ENCODE results near the gene TCF20.
A peak's percentile ranks its signal among the peaks of the same experiment; 100 is the strongest.

TCF20 gene

DNA sequence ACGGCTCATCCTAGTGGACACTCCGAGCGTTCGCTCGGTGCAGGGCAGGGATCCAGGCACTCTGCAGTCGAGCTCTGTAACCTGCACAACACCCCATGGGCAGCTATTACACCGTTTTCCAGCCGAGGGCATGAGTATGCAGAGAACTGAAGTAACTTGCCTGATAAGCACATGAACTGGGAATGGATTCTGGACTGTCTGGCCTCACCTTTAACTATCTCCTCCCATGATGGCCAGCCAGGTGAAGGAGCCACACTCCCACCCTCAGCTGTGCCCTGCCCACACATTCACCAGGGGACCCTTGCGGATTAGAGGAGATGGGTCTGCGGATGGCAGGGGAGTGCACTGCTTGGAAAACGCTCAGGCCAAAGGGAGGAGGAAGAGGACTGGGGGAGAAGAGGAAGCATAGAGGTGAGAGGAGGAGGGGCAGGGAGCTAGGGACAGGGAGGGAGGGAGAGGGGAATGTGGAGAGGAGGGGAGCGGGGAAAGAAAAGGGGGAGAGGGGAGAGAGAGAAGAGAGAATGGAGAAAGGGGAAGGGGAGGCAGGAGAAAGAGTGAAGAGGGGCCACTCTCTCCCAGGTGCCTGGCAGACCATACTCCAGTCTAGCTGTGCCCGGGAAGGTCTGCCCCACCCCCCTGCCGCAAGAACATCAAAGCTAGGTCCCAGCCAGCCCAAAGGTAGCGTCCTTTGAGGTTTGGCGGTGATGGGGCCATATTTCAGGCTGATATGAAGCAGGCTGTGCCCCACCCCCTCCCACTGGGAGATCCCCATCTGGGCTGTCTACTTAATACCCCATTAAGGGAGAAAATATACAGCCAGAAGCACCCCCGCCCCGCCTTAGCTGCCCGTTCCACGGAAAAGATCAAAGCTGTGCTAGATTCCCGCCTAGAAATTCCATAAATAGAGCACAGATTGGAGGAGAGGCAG, 33.2 kb upstream of the TCF20 start:
- Histone ChIP-seq H4K5ac (ENCODE audit: low read length) (no peak overlapping the region), H2BK120ac (ENCODE audit: low read depth, low read length) (no peak overlapping the region), H3K79me1 (ENCODE audit: low read length) (no peaks in the 10 kb centered on the region), H2AK5ac (ENCODE audit: low read length) (no peak overlapping the region), H3K27me3 (ENCODE audit: insufficient read depth, low read length, poor library complexity) (no peaks in the 10 kb centered on the region), H3K23ac (ENCODE audit: low read length) (peak overlapping the region; percentile 17), H3K9ac (ENCODE audit: low read length) (peak overlapping the region; percentile 48), H3K4ac (ENCODE audit: low read depth, low read length) (no peak overlapping the region), H3K36me3 (ENCODE audit: control insufficient read depth, insufficient read depth, low read length) (no peaks in the 10 kb centered on the region), H3K27ac (ENCODE audit: low read depth, low read length) (no peak overlapping the region), H3K56ac (ENCODE audit: low read length) (peak overlapping the region; percentile 77), H3K79me2 (ENCODE audit: control insufficient read depth, insufficient read depth, low read length) (no peaks in the 10 kb centered on the region), H3K4me1 (ENCODE audit: control insufficient read depth, low read depth, low read length) (peaks cover 24% of the 10 kb centered on the region), H3K4me3 (ENCODE audit: low read length) (no peak overlapping the region), H2BK5ac (ENCODE audit: low read length) (no peak overlapping the region), H3K4me2 (ENCODE audit: low read length) (peak overlapping the region; percentile 61), H4K8ac (ENCODE audit: low read depth, low read length) (no peak overlapping the region), H2BK15ac (replicated peaks; ENCODE audit: low read depth) (no peak overlapping the region), H3K18ac (ENCODE audit: low read length) (no peak overlapping the region)
- DNase-seq = peak; percentile 51
- no CpG with 5 or more reads among the region's 21 CpGs for WGBS (ENCODE audit: extremely low coverage, insufficient coverage, low lambda C conversion rate)

DNA sequence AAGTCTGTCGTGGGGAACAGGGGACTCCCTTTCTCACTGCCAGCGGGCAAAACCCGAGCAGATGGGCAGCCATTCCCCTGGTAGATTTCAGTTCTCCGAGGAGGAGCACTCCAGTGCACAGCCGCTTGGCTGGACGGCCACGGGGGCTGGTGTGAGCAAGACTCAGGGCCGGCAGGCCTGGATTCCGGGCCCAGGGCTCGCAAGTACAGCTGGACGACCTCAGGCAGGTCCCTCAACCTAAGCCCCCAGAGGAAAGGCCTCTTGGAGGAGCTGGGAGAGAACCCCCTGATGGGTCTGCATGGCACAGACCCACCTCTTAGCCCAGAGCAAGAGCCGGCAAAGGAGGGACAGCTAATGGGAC, 31.3 kb upstream of the TCF20 start:
- no peaks in the 10 kb centered on the region for H3K36me3 ChIP-seq (ENCODE audit: control insufficient read depth, insufficient read depth, low read length)
- H3K4ac ChIP-seq (ENCODE audit: low read depth, low read length) = no peak overlapping the region
- H4K8ac ChIP-seq (ENCODE audit: low read depth, low read length) = no peak overlapping the region
- H3K79me2 ChIP-seq (ENCODE audit: control insufficient read depth, insufficient read depth, low read length) = no peaks in the 10 kb centered on the region
- no peak overlapping the region for H2BK5ac ChIP-seq (ENCODE audit: low read length)
- H3K27ac ChIP-seq (ENCODE audit: low read depth, low read length) = no peak overlapping the region
- no peak overlapping the region for H2AK5ac ChIP-seq (ENCODE audit: low read length)
- no peak for DNase-seq
- H4K5ac ChIP-seq (ENCODE audit: low read length) = no peak overlapping the region
- no peak overlapping the region for H2BK120ac ChIP-seq (ENCODE audit: low read depth, low read length)
- H3K9ac ChIP-seq (ENCODE audit: low read length) = no peak overlapping the region
- no peak overlapping the region for H3K4me3 ChIP-seq (ENCODE audit: low read length)
- no peak overlapping the region for H3K18ac ChIP-seq (ENCODE audit: low read length)
- WGBS (ENCODE audit: extremely low coverage, insufficient coverage, low lambda C conversion rate) = no CpG with 5 or more reads among the region's 12 CpGs
- H3K79me1 ChIP-seq (ENCODE audit: low read length) = no peaks in the 10 kb centered on the region
- no peaks in the 10 kb centered on the region for H3K27me3 ChIP-seq (ENCODE audit: insufficient read depth, low read length, poor library complexity)
- peaks cover 24% of the 10 kb centered on the region for H3K4me1 ChIP-seq (ENCODE audit: control insufficient read depth, low read depth, low read length)
- H2BK15ac ChIP-seq (replicated peaks; ENCODE audit: low read depth) = no peak overlapping the region
- no peak overlapping the region for H3K56ac ChIP-seq (ENCODE audit: low read length)
- no peak overlapping the region for H3K23ac ChIP-seq (ENCODE audit: low read length)
- H3K4me2 ChIP-seq (ENCODE audit: low read length) = no peak overlapping the region

DNA sequence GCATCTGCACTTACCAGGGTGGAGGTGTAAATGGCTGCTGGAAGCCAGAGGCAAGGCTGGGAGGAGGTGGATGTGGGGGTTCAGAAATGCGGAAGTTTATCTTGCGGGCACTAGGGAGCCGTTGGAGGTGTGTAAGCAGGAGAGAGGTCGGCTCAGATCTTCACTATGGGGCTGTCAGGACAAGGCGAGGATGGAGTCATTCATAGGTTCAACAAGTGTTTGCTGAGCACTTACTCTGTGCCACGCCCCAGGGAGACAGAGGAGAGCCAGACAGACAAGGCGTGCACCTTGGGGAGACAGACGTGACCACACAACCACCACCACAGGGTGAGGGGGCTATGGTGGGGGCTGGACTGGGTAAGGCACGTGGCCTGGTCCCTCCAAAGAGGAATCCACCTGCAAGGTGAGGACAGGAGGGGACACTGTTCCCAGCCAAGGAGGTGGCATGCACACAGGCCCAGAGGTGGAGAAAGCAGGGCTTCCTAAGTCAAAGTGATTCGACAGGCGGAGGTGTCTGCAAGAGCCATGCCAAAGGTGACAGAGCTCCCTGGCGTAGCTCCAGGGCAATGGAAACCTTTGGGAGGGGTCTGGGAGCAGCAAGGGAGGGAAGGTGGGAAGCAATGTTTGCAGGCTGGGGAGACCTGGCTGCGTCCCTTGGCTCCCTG, 30.8 kb upstream of the TCF20 start:
- Histone ChIP-seq H3K56ac (ENCODE audit: low read length) (no peak overlapping the region), H3K36me3 (ENCODE audit: control insufficient read depth, insufficient read depth, low read length) (no peaks in the 10 kb centered on the region), H4K5ac (ENCODE audit: low read length) (no peak overlapping the region), H3K4me3 (ENCODE audit: low read length) (no peak overlapping the region), H3K27ac (ENCODE audit: low read depth, low read length) (no peak overlapping the region), H3K23ac (ENCODE audit: low read length) (no peak overlapping the region), H2BK5ac (ENCODE audit: low read length) (no peak overlapping the region), H3K79me1 (ENCODE audit: low read length) (no peaks in the 10 kb centered on the region), H3K18ac (ENCODE audit: low read length) (no peak overlapping the region), H3K4me2 (ENCODE audit: low read length) (no peak overlapping the region), H3K79me2 (ENCODE audit: control insufficient read depth, insufficient read depth, low read length) (no peaks in the 10 kb centered on the region), H3K27me3 (ENCODE audit: insufficient read depth, low read length, poor library complexity) (no peaks in the 10 kb centered on the region), H3K4ac (ENCODE audit: low read depth, low read length) (no peak overlapping the region), H2BK15ac (replicated peaks; ENCODE audit: low read depth) (no peak overlapping the region), H3K9ac (ENCODE audit: low read length) (no peak overlapping the region), H2BK120ac (ENCODE audit: low read depth, low read length) (no peak overlapping the region), H2AK5ac (ENCODE audit: low read length) (no peak overlapping the region), H3K4me1 (ENCODE audit: control insufficient read depth, low read depth, low read length) (peaks cover 24% of the 10 kb centered on the region), H4K8ac (ENCODE audit: low read depth, low read length) (no peak overlapping the region)
- no CpG with 5 or more reads among the region's 13 CpGs for WGBS (ENCODE audit: extremely low coverage, insufficient coverage, low lambda C conversion rate)
- no peak for DNase-seq

DNA sequence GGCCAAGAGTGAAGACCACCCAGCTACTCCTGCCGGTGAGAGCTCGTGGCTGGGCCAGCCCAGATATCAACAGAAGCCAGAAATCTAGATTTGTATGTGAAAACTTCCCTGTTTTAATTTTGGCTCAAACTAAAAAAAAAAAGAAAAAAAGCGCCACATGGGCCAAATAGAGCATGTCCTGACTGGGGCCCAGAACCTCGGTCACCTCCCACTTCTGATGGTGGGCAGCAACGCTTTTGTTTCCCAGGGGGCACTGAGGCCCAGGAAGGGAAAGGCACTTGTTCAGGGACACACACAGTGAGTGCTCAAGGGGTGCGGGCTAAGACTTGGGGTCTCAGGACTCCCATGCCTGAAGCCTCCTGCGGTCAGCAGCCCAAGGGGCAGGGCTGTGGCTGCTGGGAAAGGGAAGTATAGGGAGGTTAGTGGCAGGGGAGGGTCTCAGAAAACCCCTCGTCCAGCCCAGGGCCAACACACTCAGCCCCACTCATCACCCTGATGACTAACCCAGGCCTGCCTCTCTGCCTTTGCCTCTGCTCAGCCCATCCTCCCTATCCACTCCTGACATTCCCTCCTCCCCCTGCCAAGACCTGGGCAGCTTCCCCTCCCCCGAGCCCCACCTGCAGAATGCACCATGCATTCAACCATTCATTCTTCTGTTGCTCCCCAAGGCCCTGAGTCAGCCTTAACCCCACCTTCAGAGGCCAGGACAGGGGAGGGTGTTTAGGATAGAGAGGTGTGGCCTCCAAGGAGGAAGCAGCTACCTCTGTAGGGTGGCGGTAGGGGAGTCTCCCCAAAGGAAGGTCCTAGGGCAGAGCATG, 30.0 kb upstream of the TCF20 start:
- Histone ChIP-seq H3K18ac (ENCODE audit: low read length) (no peak overlapping the region), H4K8ac (ENCODE audit: low read depth, low read length) (no peak overlapping the region), H3K36me3 (ENCODE audit: control insufficient read depth, insufficient read depth, low read length) (no peaks in the 10 kb centered on the region), H3K9ac (ENCODE audit: low read length) (peak overlapping the region; percentile 32), H4K5ac (ENCODE audit: low read length) (no peak overlapping the region), H2BK15ac (replicated peaks; ENCODE audit: low read depth) (no peak overlapping the region), H3K4me2 (ENCODE audit: low read length) (peak overlapping the region; percentile 2), H2BK5ac (ENCODE audit: low read length) (peak overlapping the region; percentile 31), H3K27me3 (ENCODE audit: insufficient read depth, low read length, poor library complexity) (no peaks in the 10 kb centered on the region), H3K4ac (ENCODE audit: low read depth, low read length) (no peak overlapping the region), H3K79me2 (ENCODE audit: control insufficient read depth, insufficient read depth, low read length) (no peaks in the 10 kb centered on the region), H3K27ac (ENCODE audit: low read depth, low read length) (no peak overlapping the region), H3K4me3 (ENCODE audit: low read length) (no peak overlapping the region), H3K56ac (ENCODE audit: low read length) (peak overlapping the region; percentile 71), H2BK120ac (ENCODE audit: low read depth, low read length) (no peak overlapping the region), H3K23ac (ENCODE audit: low read length) (no peak overlapping the region), H3K79me1 (ENCODE audit: low read length) (no peaks in the 10 kb centered on the region), H2AK5ac (ENCODE audit: low read length) (peak overlapping the region; percentile 93), H3K4me1 (ENCODE audit: control insufficient read depth, low read depth, low read length) (peaks cover 24% of the 10 kb centered on the region)
- no CpG with 5 or more reads among the region's 10 CpGs for WGBS (ENCODE audit: extremely low coverage, insufficient coverage, low lambda C conversion rate)
- peak; percentile 49 for DNase-seq

DNA sequence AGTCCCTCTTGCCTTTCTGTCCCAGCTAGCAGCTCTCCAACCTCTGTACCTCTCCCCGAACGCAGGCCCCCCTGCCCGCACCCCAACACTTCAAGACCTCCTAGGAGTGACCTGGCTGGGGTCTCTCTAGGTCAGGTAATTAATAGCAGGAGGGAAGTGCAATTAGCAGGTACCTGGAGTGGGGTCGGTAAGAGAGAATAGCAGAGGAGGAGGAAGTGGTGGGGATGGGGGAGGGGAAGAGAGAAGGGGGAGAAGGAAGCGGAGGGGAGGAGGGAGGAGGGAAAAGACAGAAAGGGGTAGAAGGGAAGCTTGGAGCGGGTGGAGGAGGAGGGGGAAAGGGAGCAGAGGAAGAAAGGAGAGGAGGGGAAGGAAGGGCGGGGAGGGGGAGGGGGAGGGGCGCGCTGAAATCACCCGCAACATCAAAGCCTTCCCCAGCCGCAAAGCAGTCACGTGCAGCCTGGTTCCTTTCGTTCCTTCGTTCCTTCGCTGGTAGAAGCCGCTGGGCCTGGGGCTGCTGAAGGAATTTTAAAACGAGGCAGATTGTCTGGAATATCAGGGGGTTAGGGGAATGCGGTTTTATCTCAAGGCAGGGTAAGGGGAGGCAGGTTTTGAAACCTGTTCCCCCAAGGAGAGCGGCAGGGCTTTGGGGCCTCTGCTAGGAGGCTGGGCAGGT, 29.3 kb upstream of the TCF20 start:
- H2BK5ac ChIP-seq (ENCODE audit: low read length) = peak overlapping the region; percentile 61
- no peak overlapping the region for H2BK120ac ChIP-seq (ENCODE audit: low read depth, low read length)
- H3K18ac ChIP-seq (ENCODE audit: low read length) = peak overlapping the region; percentile 44
- no peaks in the 10 kb centered on the region for H3K27me3 ChIP-seq (ENCODE audit: insufficient read depth, low read length, poor library complexity)
- no CpG with 5 or more reads among the region's 19 CpGs for WGBS (ENCODE audit: extremely low coverage, insufficient coverage, low lambda C conversion rate)
- H3K9ac ChIP-seq (ENCODE audit: low read length) = peak overlapping the region; percentile 32
- H3K4me3 ChIP-seq (ENCODE audit: low read length) = no peak overlapping the region
- H4K8ac ChIP-seq (ENCODE audit: low read depth, low read length) = no peak overlapping the region
- H3K27ac ChIP-seq (ENCODE audit: low read depth, low read length) = no peak overlapping the region
- H2BK15ac ChIP-seq (replicated peaks; ENCODE audit: low read depth) = no peak overlapping the region
- no peaks in the 10 kb centered on the region for H3K79me2 ChIP-seq (ENCODE audit: control insufficient read depth, insufficient read depth, low read length)
- H3K23ac ChIP-seq (ENCODE audit: low read length) = no peak overlapping the region
- no peak overlapping the region for H4K5ac ChIP-seq (ENCODE audit: low read length)
- H3K79me1 ChIP-seq (ENCODE audit: low read length) = no peaks in the 10 kb centered on the region
- peak; percentile 90 for DNase-seq
- H2AK5ac ChIP-seq (ENCODE audit: low read length) = peak overlapping the region; percentile 90
- peak overlapping the region; percentile 37 for H3K4me2 ChIP-seq (ENCODE audit: low read length)
- peak overlapping the region; percentile 62 for H3K56ac ChIP-seq (ENCODE audit: low read length)
- peaks cover 24% of the 10 kb centered on the region for H3K4me1 ChIP-seq (ENCODE audit: control insufficient read depth, low read depth, low read length)
- H3K4ac ChIP-seq (ENCODE audit: low read depth, low read length) = no peak overlapping the region
- H3K36me3 ChIP-seq (ENCODE audit: control insufficient read depth, insufficient read depth, low read length) = no peaks in the 10 kb centered on the region
